ENCODE measurements around the gene CDYL. TPM values are rescaled to one million over a fixed set of nuclear protein-coding genes. Genes with fewer than 3 reads are reported as not detected.

CDYL gene
- total and polyA plus RNA-seq, 2 of the 4 experiments (the other 2 are of a cell fraction) = 14.2 to 92.1 TPM

GRCh38 chr6:4829089-4829488 is 52.9 kb downstream of the CDYL start:
- Histone ChIP-seq H3K4ac (ENCODE audit: low read depth, low read length) (no peak overlapping the region), H3K4me2 (ENCODE audit: low read depth, low read length) (no peak overlapping the region), H4K5ac (ENCODE audit: low read depth, low read length) (no peak overlapping the region), H3K9ac (ENCODE audit: low read depth, low read length) (no peak overlapping the region), H2BK15ac (ENCODE audit: low read depth, low read length) (no peak overlapping the region), H3K56ac (ENCODE audit: extremely low read depth, insufficient read depth, low read length) (no peak overlapping the region), H2BK120ac (ENCODE audit: low read depth, low read length) (no peak overlapping the region), H4K91ac (ENCODE audit: insufficient read depth, low read depth, low read length) (no peak overlapping the region), H4K20me1 (ENCODE audit: insufficient read depth, low read length) (peaks cover 18% of the 10 kb centered on the region; the same call in 1 of the 2 replicates), H3K4me1 (ENCODE audit: control insufficient read depth, insufficient read depth, low read length) (no peaks in the 10 kb centered on the region), H2AK5ac (ENCODE audit: low read depth, low read length) (no peak overlapping the region), H3K27ac (ENCODE audit: insufficient read depth, low read length) (no peak overlapping the region), H3K36me3 (ENCODE audit: control insufficient read depth, insufficient read depth, low read length) (no peaks in the 10 kb centered on the region), H4K8ac (ENCODE audit: low read depth in 2 of 2, low read length in 2 of 2) (no peak overlapping the region), H3K79me1 (ENCODE audit: low read depth in 1 of 2, low read length in 2 of 2) (peaks cover 16 to 29% of the 10 kb centered on the region in 2 experiments), H3K27me3 (ENCODE audit: control insufficient read depth, insufficient read depth, low read length) (no peaks in the 10 kb centered on the region), H2AK9ac (replicated peaks; ENCODE audit: low read depth, low read length, poor library complexity) (no peak overlapping the region), H3K18ac (ENCODE audit: low read depth, low read length) (no peak overlapping the region), H2BK5ac (ENCODE audit: low read depth, low read length, poor library complexity, severe bottlenecking) (no peak overlapping the region), H2BK20ac (ENCODE audit: low read depth, low read length) (no peak overlapping the region), H3K23ac (ENCODE audit: low read depth, low read length) (no peak overlapping the region), H2AFZ (replicated peaks; ENCODE audit: low read length, poor library complexity) (no peak overlapping the region), H3K14ac (replicated peaks; ENCODE audit: low read depth, low read length) (no peak overlapping the region), H3K4me3 (ENCODE audit: insufficient read depth, low read depth, low read length) (no peak overlapping the region), H3K9me1 (ENCODE audit: insufficient read depth, low read length) (no peaks in the 10 kb centered on the region), H3K9me3 (ENCODE audit: control insufficient read depth, insufficient read depth, low read length) (peaks cover 17% of the 10 kb centered on the region)
- TF ChIP-seq SMC3 (IDR thresholded peaks at IDR 0.05; ENCODE audit: low read depth, low read length) (no peak), MAZ (IDR thresholded peaks at IDR 0.05; ENCODE audit: borderline replicate concordance, low read depth, low read length) (no peak), CHD1 (IDR thresholded peaks at IDR 0.05; ENCODE audit: low read depth, low read length) (no peak), MAFK (IDR thresholded peaks at IDR 0.05; ENCODE audit: low read depth, low read length) (no peak), CEBPB (IDR thresholded peaks at IDR 0.05; ENCODE audit: low read depth, low read length) (no peak), NFE2L2 (IDR thresholded peaks at IDR 0.05; ENCODE audit: low read depth, low read length) (no peak), CTCF (conservative IDR thresholded peaks at IDR 0.05; ENCODE audit: low read depth, low read length) (no peak), RAD21 (IDR thresholded peaks at IDR 0.05; ENCODE audit: low read length) (no peak), MXI1 (IDR thresholded peaks at IDR 0.05; ENCODE audit: borderline replicate concordance, low read depth, low read length) (no peak), POLR2A (IDR thresholded peaks at IDR 0.05; ENCODE audit: low read depth, low read length) (no peak), ELK1 (IDR thresholded peaks at IDR 0.05; ENCODE audit: borderline replicate concordance, low read depth, low read length) (no peak), BHLHE40 (IDR thresholded peaks at IDR 0.05; ENCODE audit: low read depth, low read length) (no peak), RCOR1 (IDR thresholded peaks at IDR 0.05; ENCODE audit: insufficient replicate concordance, low read length) (no peak), FOS (IDR thresholded peaks at IDR 0.05; ENCODE audit: low read depth, low read length) (no peak)
- dilution Hi-C loops (cut with HindIII; ENCODE audit: low sequenced_read_pairs, unreplicated experiment) = no loop called here
- ATAC-seq (ENCODE audit: low read depth) = no peak
- ChIA-PET CTCF (no interaction called here), POLR2A (ENCODE audit: unreplicated experiment) (no interaction called here)
- no TSS peak for BruUV-seq (replicated peaks)
- intact Hi-C loops (cut with micrococcal nuclease) = no loop called here
- in situ Hi-C loops (cut with MboI; ENCODE audit: low sequenced_read_pairs) = no loop called here
- DNase-seq = no peak

Data from IMR-90 (cell line).